Hindlimb muscle (tissue), 1 donor: ENCODE measurements around the gene FAM131C. TPM values are rescaled to one million over a fixed set of nuclear protein-coding genes. Genes with fewer than 3 reads are reported as not detected.
"Not testable (repeated sequence)": the region's sequence is repeated elsewhere in the genome, so short reads cannot be mapped to it uniquely, and the experiment has no call there.

ENCODE experiments used
- DNase-seq: peaks from one replicate; pipeline ENCODE4 v3.0.0-alpha.2; 2013
- polyA plus RNA-seq: library from polyadenylated mRNA; unstranded; fragments of 120-200 nt; gene quantifications from one replicate; pipeline ENCODE4 v1.2.1, GENCODE V29; 2013; ENCODE audit not compliant: insufficient read length

FAM131C gene, protein sequence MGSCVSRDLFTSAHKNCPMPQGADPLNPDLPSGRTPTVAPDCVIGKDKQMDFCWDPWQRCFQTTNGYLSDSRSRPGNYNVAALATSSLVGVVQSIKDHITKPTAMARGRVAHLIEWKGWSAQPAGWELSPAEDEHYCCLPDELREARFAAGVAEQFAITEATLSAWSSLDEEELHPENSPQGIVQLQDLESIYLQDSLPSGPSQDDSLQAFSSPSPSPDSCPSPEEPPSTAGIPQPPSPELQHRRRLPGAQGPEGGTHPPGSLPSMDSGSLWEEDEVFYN
- not detected for polyA plus RNA-seq

DNA sequence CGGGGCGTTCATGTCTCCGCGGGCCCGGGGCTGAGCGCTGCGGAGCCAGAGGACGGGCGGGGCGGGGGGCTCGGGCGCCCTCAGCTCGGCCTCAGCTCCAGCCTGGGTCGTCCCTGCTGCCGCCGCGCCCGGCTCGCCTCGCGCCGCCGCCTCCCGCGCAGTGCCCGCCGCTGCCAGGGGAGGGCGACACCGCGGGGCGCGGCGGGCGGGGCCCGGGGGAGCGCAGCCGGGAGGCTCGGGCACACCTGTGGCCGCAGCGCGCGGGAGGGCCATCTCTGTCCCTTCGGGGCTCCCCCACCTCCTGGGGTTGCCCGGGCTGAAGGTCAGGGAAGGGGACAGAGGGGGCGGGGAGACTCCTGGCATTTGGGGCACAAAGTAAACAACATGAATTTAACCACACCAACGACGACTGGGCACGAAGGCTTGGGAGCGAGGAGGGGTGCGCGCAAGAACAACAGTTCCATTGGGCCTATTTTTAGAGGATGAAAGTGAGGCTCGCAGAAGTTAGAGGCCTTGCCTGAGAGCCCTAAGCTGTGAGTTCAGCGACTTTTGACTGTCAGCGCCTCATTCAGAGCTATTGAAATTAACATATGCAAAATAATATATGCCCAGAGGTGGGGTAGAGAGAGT is at the start of gene FAM131C:
Gene FAM131C, minus strand, starts transcription at position 162 of the 630 bp plus-strand sequence. CDS start 209 bp downstream, outside the sequence.
- no peak for DNase-seq

DNA sequence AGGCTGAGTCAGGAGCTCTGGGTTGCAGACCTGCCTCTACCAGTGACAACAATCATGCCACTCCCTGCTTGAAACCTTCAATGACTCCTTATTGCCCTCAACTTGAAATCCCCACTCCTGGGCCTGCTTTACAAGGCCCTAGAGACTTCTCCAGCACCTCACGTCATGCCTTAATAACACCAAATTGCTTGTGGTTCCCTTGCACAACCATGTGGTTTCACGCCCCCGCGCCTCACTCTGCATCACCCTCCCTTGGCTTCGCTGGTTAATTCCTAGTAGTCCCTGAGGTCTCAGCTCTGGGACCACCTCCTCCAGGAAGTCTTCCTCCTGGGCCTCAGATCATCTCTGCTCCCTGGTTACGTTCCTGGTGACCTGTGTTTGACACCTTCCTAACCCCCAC is 49.5 kb upstream of the FAM131C start:
- no peak for DNase-seq

DNA sequence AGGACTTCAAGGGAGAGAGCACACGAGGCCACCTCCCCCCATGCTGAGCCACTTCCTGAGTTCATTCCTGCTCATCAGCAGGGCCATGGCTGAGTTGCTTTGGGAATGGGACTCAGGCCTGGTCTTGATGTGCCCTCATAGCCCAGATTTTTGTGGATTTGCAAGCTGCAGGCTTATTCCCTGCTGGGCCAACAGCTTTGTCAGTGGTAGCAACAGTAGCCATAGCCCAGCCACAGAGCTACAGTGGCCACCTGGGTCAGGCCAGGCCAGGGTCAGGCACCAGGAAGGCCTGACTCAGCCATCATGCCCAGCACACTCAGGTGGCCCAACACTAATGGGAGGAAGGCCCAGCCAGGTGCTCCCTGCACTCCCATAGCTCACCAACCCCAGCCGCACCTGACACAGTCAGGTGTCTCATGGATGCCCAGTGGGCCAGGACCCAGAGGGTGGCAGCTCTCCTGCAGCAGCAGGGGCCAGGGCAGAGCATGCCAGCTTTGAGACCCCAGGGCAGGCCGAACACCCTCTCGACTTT is 49.0 kb upstream of the FAM131C start:
- DNase-seq = no peak

DNA sequence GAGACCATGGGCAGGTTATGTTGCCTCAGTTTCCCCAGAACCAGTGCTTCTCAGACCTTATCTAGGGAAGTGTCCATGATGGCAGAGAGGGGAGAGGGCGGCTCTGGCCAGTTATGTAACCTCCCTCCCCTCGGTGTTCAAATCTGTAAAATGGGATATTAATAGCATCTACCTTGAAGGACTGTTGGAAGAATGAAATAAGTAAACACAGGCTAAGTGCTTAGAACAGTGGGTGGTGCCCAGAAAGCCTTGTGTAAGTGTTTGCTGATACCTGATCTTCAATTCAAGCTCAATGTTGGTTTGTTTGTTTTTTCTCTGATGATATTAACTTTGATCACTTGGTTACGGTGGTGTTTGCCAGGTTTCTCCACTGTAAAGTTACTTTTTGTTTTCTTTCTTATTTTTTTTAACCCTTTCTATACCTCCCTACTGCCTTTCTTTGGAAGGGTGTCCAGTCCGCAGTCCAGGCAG is 47.5 kb upstream of the FAM131C start:
- DNase-seq = no peak

DNA sequence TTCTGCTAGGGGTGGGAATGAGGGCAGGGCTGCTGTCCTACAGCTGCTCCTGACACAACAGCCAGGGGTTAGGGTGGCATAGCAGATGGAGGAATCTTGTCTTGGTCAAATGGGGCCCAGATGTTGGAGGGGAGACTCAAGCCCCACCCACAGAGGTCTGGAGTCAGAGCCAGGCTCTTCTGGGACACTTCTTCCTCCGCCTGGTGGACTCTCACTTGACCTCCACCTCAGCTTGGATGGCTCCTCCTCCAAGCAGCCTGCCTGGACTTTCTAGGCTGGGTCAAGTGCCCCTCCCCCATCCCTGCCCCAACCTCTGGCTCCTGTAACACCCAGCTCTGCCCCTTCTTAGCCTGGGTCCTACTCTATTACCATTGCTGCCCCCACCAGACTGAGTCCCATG is 47.0 kb upstream of the FAM131C start:
- DNase-seq = no peak

DNA sequence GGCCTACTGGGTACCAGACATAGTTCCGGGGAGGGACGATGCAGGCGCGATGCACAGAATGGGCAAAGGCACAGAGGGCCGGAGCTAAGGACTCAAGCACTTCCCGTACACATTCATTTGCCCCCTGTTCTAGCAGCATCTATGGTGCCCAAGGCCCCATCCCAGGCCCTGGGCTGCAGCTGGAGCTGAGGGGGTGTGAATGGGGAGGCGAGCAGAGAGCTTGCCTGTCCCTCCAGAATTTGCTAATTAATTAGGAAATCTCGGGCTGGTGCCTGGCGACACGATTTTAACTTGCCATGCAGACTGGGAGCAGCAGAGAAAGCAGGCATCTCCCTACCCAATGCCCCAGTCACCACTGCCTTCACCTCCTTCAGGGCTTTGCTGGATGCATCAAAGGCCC is 46.5 kb upstream of the FAM131C start:
- DNase-seq = no peak

DNA sequence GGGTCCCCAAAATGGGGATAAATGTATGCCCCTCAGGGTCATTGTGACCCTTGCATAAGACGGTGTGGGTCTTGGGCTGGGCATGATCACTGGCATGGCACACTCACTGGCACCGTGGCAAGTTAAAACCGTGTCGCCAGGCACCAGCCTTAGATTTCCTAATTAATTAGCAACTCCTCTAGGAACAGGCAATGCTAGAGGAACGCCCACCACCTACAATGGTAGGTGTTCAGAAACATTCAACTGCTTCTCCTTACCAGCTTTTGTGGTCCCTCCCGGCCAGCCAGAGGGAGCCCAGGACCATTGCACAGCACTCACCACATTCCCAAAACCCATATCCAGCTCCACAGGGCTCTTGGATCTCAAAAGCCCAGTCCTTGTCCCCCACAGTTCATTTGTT is 46.1 kb upstream of the FAM131C start:
- DNase-seq = no peak

DNA sequence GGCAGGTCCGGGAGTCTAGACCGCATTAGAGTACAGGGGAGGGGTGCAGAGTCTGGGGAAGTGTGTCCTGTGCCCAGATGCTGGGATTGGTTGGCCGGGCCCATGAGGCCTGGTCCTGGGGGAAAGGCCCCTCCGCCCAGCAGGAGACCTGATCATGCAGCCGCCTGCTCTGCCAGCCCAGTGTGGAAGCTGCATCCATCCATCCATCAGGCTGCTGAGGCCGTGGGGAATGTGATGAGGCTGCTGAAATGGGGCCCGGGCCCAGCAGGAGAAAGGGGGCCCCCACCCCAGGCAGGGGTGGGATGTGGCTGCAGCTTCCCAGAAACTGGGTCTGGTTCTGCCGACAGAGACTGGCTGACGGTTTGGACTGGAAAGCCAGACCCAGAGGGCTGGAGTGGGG is 45.3 kb upstream of the FAM131C start:
- no peak for DNase-seq

DNA sequence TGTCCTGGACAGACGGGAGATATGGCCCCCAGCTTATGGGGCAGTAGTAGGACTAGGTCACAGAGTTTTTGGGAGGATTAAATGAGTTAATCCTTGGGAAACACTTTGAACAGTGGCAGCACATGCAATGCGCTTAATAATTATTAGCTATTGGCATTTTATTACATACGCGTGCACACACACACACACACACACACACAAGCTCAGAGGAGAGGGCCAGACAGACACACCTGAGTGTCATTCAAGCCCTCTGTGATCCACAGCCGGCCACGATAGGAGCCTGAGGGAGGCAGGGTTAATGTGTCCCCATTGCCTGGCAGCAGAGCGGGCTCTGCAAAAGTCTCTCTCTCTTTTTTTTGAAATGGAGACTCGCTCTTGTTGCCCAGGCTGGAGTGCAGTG is 44.5 kb upstream of the FAM131C start:
- DNase-seq = no peak

DNA sequence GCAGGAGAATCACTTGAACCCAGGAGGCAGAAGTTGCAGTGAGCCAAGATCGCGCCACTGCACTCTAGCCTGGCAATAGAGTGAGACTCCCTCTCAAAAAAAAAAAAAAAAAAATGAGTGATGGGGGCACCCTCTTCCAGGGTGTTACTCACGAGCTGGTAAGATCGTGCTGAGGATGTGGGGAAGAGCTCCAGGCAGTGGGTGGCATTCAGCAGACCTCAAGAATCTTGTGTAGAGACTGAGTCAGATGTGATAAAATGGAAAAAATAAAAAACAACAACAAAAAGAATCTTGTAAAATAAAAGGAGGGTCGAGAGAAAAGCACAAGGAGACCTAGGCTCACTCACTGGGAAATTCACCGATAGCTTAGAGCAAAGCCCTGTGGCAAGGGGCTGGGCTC is 43.9 kb upstream of the FAM131C start:
- no peak for DNase-seq

DNA sequence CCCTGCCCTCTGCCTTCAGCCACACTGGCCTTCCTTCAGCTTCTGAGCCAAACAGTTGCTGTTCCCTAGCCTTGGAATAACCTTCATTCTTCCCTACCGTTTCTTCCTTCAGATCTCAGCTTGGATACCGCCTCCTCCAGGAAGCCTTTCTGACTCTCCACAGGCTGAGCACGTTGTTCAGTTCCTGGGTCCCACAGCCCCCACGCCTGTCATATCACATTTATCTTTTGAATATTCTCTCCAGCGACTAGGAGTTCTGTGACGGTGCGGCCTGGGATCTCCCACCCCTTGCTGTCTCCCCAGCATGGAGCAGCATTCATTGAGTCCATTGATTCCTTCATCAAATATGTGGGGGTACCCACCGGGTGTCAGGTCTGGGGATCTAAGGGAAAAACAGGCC is 43.2 kb upstream of the FAM131C start:
- DNase-seq = no peak

DNA sequence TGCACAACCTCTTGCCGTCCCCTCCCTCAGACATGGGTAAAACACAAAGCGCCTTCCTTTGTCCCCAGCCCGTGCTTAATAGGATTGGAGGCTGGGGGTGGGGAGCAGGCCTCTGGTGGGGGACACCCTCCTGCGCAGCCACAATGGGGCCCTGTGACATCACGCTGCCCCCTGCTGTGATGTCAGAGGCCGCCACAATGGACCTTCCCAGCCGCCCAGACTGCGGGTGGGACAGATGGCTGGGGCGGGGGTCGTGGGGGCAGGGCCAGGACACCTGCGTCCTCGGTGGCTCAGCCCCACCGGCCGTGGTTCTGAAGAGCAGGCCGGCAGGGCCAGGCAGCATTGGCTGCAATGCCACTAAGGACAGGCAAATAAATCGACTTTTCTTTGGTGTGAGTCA is 42.6 kb upstream of the FAM131C start:
- DNase-seq = no peak

DNA sequence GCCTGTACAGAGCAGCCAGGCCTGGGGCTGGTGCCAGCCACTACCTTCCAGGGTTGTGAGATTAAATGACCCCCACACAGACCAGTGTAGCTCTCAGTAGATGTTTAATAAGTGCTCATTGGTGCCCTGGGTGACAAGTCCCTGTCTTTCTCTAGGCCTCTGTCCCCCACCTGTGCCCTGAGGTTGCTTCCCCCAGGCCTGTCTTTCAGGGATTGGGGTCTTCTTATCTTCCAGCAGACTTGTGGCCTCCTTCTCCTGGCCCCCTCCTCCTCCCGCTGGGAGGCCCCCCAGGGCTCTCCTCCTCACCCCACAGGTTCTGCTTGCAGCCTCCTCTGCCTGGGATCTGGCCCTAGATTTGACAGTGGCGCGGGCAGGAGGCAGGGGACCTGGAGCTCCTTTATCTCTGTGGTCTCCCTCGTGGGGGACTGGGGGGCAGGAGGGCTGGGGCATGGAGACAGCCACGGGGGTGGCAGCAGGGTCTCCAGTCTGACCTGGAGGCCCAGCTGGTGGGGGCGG is 42.1 kb upstream of the FAM131C start:
- DNase-seq = no peak

DNA sequence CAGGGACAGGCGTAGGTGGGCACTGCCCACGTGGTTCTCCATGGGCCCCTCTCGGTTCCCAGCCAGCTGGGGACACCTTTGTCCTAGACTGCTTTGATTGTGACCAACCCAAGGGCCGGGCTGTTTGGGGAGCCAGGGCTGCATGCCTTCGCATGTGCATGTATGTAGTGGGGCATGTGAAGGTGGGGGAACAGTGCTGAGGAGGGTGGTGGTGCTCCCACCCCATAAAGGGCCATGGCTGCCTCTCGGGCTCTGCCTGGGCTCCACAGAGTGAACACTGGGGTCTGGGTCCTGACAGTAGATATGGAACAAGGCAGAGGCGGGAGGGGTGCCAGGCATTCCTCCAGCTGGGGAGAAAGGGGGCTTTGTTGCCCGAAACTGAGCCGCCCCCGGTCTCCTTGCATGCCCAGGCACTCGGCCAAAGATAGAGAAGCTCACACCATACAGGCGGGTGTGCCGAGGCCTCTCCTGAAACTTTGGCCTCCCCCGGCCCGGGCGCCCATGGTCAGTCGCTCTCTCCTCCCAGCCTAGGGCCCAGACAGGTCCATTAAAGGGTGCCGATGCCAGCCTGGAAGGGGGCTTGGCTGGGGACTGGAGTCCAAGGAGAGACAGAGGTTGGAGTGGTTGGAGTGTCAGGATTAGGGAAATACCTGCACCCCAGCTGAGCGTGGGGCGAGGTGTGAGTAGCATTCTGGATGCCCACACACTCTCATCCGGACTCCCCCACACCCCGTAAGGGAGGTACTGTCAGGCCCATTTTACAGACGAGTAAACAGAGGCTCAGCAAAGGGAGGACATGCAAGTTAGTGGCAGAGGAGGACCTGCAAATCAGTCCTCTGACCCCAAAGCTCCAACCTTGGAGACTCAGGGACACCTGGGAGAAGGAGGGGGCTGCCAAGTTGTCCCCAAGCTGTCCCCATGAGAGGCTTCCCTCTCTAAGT is 41.3 kb upstream of the FAM131C start:
- DNase-seq = no peak

DNA sequence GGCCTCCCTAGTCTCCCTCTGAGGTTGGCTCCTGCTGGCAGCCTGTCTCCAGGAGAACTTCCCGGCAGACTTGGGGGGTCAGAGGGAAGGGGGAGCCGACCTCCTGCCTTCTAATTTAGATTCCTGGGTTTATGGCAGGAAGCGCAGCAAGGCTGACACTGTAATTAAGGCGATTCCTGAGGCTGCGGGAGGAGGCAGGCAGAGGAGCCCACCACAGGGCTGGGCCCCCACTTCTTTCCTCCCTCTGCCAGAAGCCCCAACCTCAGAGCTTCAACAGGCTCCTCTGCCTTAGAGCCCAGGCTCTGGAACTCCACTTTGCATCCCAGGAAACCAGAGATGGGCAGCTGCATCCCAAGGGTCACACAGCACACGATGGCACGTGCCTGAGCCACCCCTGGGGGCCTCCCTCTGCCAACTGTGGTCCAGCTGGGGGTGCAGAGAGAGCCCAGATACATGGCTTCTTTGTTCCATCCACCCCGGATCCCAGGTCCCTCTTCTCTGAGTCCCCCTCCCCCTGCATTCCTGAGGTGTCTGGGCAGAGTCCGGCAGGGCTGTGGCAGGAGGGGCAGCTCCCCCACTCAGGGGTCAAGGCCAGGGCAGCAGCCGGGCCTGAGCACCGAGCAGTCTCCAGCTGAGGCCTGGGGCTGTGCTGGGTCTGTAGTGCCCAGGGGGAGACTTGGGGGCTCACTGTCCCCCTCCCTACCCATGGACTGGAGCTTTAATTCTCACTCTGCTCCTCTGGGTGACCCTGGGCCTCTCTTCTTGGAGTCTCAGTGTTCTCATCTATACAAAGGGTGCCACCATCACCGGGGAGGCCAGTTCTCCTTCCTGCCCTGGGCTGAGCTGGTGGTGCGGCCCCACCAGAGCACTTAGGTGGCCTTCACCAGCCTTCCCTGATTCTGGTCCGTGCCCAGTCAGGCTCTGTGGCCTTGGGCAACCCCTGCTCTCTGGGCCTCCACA is 39.4 kb upstream of the FAM131C start:
- DNase-seq = no peak

DNA sequence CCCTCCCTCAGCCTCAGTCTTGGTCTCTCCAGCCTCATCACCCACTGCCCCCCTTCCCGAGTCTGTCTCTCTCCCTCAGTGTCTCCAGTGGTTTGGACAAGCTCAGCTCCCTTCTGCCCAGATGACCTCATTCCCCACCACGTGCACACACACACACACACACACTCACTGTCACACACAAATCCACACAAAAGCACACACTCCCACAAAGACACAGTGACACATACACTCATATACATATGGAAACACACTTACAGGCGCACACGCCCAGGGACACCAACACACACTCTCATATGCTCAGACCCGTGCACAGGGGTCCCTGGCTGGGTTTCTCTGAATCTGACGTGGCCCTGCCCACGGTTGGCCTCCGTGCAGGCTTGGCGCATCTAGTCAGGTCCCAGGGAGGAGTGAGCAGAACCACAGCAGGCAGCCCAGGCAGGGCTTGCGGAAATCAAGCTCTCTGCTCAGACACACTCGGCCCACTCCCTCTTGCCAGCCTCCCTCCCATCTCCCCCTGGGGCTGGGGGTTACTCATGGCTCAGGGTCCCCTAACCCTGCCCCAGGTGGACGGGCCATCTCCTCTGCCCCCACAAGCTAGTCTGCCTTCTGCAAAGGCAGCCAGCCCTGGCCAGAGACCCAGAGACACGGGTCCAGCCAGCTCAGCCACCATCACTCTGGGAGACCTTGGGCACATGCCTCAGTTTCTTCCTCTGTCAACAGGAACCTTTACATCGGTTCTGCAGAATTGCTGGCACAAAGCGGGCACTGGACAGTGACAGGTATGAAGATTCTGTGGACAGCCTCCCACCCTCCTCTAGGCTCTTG is 38.5 kb upstream of the FAM131C start:
- peak; percentile 72 for DNase-seq

DNA sequence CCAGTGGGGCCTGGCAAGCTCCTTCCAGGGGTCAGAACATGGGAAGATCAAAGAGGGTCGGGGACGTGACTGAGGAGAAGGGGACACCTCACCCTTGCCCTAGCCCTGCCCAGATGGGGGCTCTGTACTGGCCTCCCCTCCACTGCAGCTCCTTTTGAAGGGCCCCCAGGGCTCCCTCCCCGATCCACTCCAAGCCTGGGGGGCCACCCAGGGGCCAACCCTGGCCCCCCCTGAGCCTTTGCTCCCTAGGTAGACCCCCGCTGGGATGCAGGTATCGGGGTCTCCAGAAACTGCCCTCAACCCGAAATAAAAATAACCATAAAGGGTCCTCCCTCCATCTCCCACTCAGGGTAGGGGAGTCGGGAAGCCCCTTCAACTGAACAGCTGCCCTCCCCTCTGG is 37.4 kb upstream of the FAM131C start:
- DNase-seq = no peak

DNA sequence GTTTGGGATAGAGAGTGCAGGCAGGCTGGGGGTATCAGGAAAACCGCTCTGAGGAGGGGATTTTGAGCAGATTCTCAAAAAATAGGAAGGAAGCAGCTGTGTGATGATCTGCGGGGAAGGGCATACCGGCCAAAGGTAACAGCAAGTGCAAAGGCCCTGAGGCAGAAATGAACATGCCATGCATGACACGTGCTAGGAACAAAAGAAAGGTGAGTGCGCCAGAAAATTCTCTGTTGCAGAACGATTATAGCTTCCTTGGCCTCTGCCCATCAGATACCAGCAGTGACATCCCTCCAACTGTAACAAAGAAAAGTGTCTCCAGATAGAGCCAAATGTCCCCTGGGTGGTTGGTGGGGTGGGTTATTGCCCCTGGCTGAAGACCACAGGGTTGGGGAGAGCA is 37.0 kb upstream of the FAM131C start:
- no peak for DNase-seq

DNA sequence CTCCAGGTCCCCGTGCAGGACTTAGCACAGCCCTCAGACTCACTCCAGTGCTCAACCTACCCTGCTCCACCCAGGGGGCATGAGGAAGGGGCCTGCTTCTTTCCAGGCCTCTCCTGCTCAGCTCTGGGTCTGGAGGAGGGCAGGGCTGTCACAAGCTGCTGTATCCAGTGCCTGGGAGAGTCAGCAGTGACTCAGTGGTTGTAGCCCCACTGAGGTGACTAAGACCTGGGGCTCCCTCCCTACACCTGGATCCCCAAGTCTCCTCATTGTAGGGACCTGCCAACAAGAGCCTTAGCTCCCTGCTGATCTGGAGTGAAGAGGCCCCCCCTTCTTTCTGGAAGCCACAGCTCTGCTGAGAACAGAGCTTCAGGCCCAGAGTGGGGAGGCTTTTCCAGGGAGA is 36.1 kb upstream of the FAM131C start:
- DNase-seq = no peak

DNA sequence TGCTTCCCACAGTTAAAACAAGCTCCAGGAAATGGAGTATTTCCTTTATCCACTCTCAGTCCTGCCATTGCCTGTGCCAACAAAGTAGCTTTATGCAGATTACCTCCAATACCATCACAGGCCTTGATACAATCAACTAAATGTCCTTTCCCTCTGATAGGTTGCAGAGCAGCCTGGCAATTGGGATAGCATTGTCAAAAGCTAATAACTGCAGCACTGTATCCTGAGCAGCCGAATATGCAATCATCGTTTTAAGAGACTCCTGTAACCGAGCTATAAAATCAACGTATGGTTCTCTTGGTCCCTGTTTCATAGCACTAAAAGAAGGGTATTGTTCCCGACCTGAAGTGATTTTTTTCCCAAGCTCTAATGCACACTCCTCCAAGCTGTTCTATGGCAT is 33.6 kb upstream of the FAM131C start:
- not testable (repeated sequence) for DNase-seq

DNA sequence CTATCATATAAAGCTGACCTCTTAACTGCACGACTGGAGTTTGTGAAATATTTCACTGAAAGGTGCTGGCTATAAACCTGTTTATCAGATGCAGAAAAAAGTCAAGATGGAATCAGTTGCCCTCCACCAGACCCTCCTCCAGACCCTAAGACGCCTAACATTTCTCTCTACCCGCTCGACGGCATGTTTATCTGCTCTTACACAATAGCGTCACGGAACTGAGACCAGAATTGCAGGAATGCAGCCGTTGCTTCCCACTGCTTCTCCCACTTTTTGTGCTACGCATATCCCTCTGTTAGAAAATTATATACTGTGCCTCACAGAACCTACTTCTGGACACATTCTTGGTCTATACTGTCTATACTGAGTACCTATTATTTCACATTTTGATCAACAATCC is 28.2 kb upstream of the FAM131C start:
- no peak for DNase-seq
